Raji (cell line): ENCODE results near the gene TMEM256.

Experiments used
- POLR2A ChIP-seq: IDR thresholded peaks from 2 replicates; pipeline ENCODE4 v1.6.1; 2011; ENCODE audit warnings: low read depth, low read length, control low read depth; ENCODE audit not compliant: insufficient read depth

Gene TMEM256

GRCh38 chr17:7419819-7420610 is 16.1 kb upstream of the TMEM256 start, which contains the start of gene SPEM1:
SPEM1 (plus strand) TSS chr17:7420324; CDS start chr17:7420385, 61 bp downstream.
- no peak for TF ChIP-seq POLR2A

- TF ChIP-seq POLR2A = no peak
Observed at GRCh38 chr17:7418472-7419152, 14.7 kb upstream of the TMEM256 start.

GRCh38 chr17:7417056-7417655 is 13.3 kb upstream of the TMEM256 start:
- no peak for TF ChIP-seq POLR2A

GRCh38 chr17:7416323-7416722 is 12.4 kb upstream of the TMEM256 start:
- TF ChIP-seq POLR2A = no peak

- no peak for TF ChIP-seq POLR2A
Observed at GRCh38 chr17:7415784-7416183, 11.9 kb upstream of the TMEM256 start.

- no peak for TF ChIP-seq POLR2A
Observed at GRCh38 chr17:7414837-7415236, 10.9 kb upstream of the TMEM256 start.

DNA sequence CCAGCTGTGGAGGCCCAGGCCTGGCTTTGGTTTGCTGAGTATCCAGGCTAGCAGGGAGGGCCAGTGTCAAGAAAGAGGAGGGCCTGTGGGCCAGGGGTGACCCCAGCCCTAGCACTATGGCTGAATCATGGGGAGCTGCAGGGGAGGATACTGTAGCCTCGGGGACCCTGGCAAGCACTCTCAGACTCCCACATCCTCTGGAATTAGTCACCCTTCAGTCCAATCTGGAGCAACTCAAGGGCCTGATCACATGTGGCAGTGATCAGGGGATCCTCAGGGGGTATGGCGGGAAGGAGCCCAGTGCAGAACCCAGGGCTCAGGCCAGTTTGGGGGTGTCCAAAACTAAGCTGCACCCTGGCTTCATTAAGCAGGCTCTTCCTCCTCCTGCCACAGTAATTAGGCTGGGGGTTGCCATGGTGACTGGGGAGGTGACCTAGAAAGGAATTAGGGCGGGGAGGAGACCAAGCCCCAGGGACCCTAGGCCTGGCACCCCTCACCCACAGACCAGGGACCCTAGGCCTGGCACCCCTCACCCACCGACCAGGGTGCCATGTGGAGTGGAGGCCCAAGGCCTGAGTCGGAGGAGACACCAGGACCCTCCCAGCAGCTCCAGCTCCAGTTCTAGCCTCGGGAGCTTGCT is 9.6 kb upstream of the TMEM256 start:
- no peak for TF ChIP-seq POLR2A

- no peak for TF ChIP-seq POLR2A
Observed at GRCh38 chr17:7411427-7411750, 7.5 kb upstream of the TMEM256 start.

DNA sequence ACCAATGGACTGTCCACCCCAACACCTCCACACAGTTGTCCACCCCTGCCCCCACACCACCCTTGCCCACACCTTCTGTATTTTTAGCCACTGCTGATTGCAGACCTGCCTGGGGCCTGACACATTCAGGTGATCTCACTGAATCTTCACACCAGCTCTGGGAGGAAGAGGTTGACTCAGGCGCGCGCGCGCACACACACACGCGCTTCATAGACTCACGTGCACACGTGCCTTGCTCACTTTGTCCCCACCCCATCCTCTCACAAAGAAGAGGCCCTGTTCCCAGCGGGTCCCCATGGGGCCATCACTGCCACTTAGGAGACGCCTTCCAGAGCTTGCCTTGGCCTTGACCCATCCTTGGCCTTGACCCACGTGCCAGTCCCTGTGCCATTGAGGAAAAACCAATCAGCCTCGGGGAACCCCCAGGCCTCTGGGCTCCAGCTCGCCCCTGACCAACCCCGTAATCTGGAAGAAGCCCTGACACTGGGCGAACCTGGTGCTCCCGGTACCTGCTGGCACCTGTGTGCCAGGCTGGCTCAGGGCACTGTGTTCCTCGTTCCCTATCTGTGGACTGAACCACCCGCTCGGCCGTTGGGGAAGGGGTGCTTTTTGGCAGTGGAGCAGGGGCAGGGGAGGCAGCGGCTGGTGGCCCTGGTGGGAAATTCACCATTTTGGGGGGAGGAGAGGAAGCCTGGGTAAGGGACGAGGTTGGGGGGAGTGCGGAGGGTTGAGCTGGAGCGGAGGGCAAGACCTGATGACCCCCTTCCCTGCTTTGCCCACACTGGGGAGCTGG is 6.9 kb upstream of the TMEM256 start:
- TF ChIP-seq POLR2A = no peak

DNA sequence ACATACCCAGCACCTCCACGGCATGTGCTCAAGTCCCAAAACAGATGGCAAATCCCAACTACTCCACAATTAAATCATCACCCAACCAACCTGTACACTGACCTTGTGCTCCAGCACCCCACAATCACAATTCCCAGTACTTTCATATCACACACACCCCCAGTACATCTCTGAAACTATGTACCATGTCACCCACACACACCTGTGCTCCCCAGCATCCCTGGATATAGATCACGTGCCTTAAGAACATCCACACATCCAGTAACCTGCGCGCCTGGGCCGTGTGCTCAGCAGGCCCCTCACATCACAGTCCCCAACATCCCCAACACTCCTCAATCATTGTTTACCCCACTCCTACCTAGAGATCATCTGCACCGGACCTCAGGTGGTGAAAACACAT is 5.8 kb upstream of the TMEM256 start:
- TF ChIP-seq POLR2A = no peak

GRCh38 chr17:7408863-7409262 is 5.0 kb upstream of the TMEM256 start:
- no peak for TF ChIP-seq POLR2A

- no peak for TF ChIP-seq POLR2A
Observed at GRCh38 chr17:7408252-7408727, 4.4 kb upstream of the TMEM256 start.

DNA sequence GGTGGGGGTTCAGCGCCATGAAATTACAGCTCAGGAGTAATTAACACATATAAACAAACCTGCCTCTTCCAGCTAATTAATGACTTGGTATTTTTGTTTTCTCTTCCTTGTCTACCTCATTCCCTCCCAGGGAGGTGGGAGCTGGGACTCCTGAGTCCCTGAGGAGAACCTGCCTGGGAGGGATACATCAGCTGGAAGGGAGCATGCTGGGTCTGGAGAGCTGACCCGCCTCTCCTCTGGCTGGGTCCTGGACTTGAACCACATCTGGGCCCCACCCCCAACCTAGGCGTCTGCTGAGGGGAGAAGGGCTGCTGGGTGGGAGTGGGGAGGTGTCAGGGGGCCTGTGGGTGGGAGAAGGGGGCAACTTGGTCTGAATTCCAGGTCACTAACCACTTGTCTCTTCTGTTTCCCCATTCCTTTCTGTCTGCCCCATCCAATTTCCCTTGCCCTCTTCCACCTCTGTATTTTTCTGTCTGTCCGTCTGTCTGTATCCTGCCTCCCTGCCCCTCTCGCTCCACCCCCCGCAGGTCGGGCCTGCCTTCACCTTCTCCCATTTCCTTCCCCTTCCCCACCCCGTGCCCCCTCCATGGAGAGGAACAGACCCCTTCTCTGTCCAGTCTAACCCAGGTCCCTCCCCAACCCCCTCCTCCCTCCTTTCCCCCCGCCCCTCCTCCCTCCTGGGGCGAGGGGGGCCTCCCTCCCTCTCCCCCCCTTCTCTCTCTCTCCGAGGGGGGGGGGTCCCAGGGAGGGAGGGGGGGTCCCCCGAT is 3.8 kb upstream of the TMEM256 start, which contains the start of gene NLGN2:
Gene NLGN2 (plus strand): TSS at position 361 of the 767 bp plus-strand sequence. CDS start 411 bp downstream, outside the sequence.
- no peak for TF ChIP-seq POLR2A

DNA sequence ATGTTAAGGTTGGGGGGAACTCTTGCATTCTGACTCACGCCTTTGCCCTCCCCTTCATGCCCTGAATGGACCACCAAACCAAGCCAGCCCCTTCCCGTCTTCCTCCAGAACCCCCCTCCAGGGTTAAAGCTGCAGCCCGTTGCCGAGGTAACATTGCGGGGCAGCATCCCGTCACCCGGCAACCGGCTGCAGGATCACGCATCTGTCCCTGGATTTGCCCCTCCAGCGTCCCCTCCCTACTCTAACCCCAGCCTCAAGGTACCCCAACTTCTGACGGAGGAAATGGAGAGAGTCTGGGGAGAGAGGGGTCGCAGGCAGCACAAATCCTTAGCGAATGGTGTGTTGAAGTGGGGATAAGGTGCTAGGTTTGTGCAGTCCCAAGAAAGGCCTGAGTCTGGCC is 3.2 kb upstream of the TMEM256 start:
- no peak for TF ChIP-seq POLR2A
